Measurements from ENCODE around the gene SOBP. TPM values are rescaled to one million over a fixed set of nuclear protein-coding genes. Genes with fewer than 3 reads are reported as not detected.

Gene SOBP
- total RNA-seq, 4 donors from 2014 or later, result 16.2 to 29.9 (median 19.2) TPM

GRCh38 chr6:107493158-107494057 is 3.5 kb downstream of the SOBP start:
- 13 to 20% methylated on average over 6 to 12 of the region's 12 CpGs for WGBS, 2 donors (ENCODE audit: low coverage in 1 of 2)
- Histone ChIP-seq H3K9me3 (no peaks in the 10 kb centered on the region), H3K4me3 (peak overlapping the region; percentile 10 to 61), H3K4me1 (peaks cover 16 to 83% (median 20%) of the 10 kb centered on the region in 3 donors), H3K27ac (peak overlapping the region; percentile 45 to 93 (median 85)), H3K36me3 (no peaks in the 10 kb centered on the region), H3K27me3 (no peaks in the 10 kb centered on the region)
- no peak for ATAC-seq
- TF ChIP-seq POLR2AphosphoS5 (IDR thresholded peaks at IDR 0.05), result peak; percentile 40
- TF ChIP-seq EP300 (IDR thresholded peaks at IDR 0.05), result no peak

GRCh38 chr6:107495196-107495643 is 5.3 kb downstream of the SOBP start:
- H3K4me3 ChIP-seq, result peak overlapping the region; percentile 20 to 21
- TF ChIP-seq EP300 (IDR thresholded peaks at IDR 0.05) (no peak), POLR2A (IDR thresholded peaks at IDR 0.05) (no peak), POLR2AphosphoS5 (IDR thresholded peaks at IDR 0.05) (peak; percentile 13)
- peak overlapping the region; percentile 71 to 93 (median 85) for H3K27ac ChIP-seq
- no peak for ATAC-seq
- 0 to 2% methylated on average over 4 to 7 of the region's 7 CpGs for WGBS, 2 donors (ENCODE audit: low coverage in 1 of 2)
- no peaks in the 10 kb centered on the region for H3K36me3 ChIP-seq
- peaks cover 15 to 94% (median 19%) of the 10 kb centered on the region in 3 donors for H3K4me1 ChIP-seq
- H3K27me3 ChIP-seq, result no peaks in the 10 kb centered on the region
- no peaks in the 10 kb centered on the region for H3K9me3 ChIP-seq

- H3K4me1 ChIP-seq, result peaks cover 15 to 92% (median 19%) of the 10 kb centered on the region in 3 donors
- no peak for ATAC-seq
Observed at GRCh38 chr6:107495971-107496370, 6.1 kb downstream of the SOBP start.

GRCh38 chr6:107496892-107497684 is 7.2 kb downstream of the SOBP start:
- Histone ChIP-seq H3K4me3 (no peak overlapping the region), H3K4me1 (peaks cover 11 to 81% (median 19%) of the 10 kb centered on the region in 3 donors), H3K27ac (peak overlapping the region; percentile 71 to 93 (median 85)), H3K27me3 (no peaks in the 10 kb centered on the region), H3K36me3 (no peaks in the 10 kb centered on the region), H3K9me3 (no peaks in the 10 kb centered on the region)
- no peak for ATAC-seq
- 74 to 80% methylated on average over 1 of the region's 1 CpG for WGBS, 2 donors (ENCODE audit: low coverage in 1 of 2)
- TF ChIP-seq POLR2AphosphoS5 (IDR thresholded peaks at IDR 0.05) (no peak), CTCF (IDR thresholded peaks at IDR 0.05) (no peak)

More at GRCh38 chr6:107495971-107496370, 6.1 kb downstream of the SOBP start:
- no peaks in the 10 kb centered on the region for H3K27me3 ChIP-seq
- no peak overlapping the region for H3K4me3 ChIP-seq
- H3K36me3 ChIP-seq, result no peaks in the 10 kb centered on the region
- H3K27ac ChIP-seq, result peak overlapping the region; percentile 71 to 93 (median 85)
- no peaks in the 10 kb centered on the region for H3K9me3 ChIP-seq
- no peak for TF ChIP-seq POLR2AphosphoS5 (IDR thresholded peaks at IDR 0.05)
- TF ChIP-seq EP300 (IDR thresholded peaks at IDR 0.05), result no peak
- no peak for TF ChIP-seq CTCF (IDR thresholded peaks at IDR 0.05)
- 10 to 18% methylated on average over 2 of the region's 2 CpGs for WGBS, 2 donors (ENCODE audit: low coverage in 1 of 2)

GRCh38 chr6:107504270-107505026 is 14.5 kb downstream of the SOBP start:
- peaks cover 0 to 25% (median 1%) of the 10 kb centered on the region in 3 donors for H3K4me1 ChIP-seq
- no peak overlapping the region for H3K27ac ChIP-seq
- H3K4me3 ChIP-seq, result no peak overlapping the region
- 76 to 86% methylated on average over 4 of the region's 4 CpGs for WGBS, 2 donors (ENCODE audit: low coverage in 1 of 2)
- H3K27me3 ChIP-seq, result no peaks in the 10 kb centered on the region
- no peaks in the 10 kb centered on the region for H3K9me3 ChIP-seq
- no peak for TF ChIP-seq EP300 (IDR thresholded peaks at IDR 0.05)
- no peak for TF ChIP-seq POLR2AphosphoS5 (IDR thresholded peaks at IDR 0.05)
- TF ChIP-seq POLR2A (IDR thresholded peaks at IDR 0.05), result no peak
- TF ChIP-seq CTCF (IDR thresholded peaks at IDR 0.05), result no peak
- H3K36me3 ChIP-seq, result peaks cover 0 to 4% of the 10 kb centered on the region in 2 donors
- ATAC-seq, result no peak
